B cell (primary cell): Measurements from ENCODE around the gene ZSCAN4.

Source experiments
- CTCF ChIP-seq: fragments of 200-600 bp; IDR thresholded peaks from one replicate; pipeline ENCODE4 v1.8.0; 2022; ENCODE audit warnings: antibody characterized with exemption, mild to moderate bottlenecking
- EZH2 ChIP-seq: IDR thresholded peaks from 2 replicates; pipeline ENCODE4 v1.6.1; 2012; ENCODE audit warnings: borderline replicate concordance, low read depth, mild to moderate bottlenecking, moderate library complexity, low read length; ENCODE audit not compliant: insufficient read depth, poor library complexity, severe bottlenecking

- no peak for TF ChIP-seq CTCF
- TF ChIP-seq EZH2: no peak
These were observed 19.5 kb downstream of the ZSCAN4 start for GRCh38 chr19:57688011-57688763.
